Ascending aorta (tissue), 2 donors: Measurements from ENCODE around the gene DLX6. TPM values are rescaled to one million over a fixed set of nuclear protein-coding genes. Genes with fewer than 3 reads are reported as not detected.
"Not testable (repeated sequence)": the region's sequence is repeated elsewhere in the genome, so short reads cannot be mapped to it uniquely, and the experiment has no call there.

Experiments used
- DNase-seq, 2 donors: peaks; one replicate each; pipeline ENCODE4 v3.0.0-alpha.2; 2019; ENCODE audit warnings: low spot score in 2 of 2
- H3K27ac ChIP-seq, 2 donors: fragments of 200-600 bp; sonication (generic); one replicate each; pipeline ENCODE4 v1.5.1; 2016 to 2017; ENCODE audit warnings: mild to moderate bottlenecking in 1 of 2
- H3K27me3 ChIP-seq: fragments of 200-600 bp; sonication (generic); one replicate; pipeline ENCODE4 v1.5.1; 2017
- H3K36me3 ChIP-seq, 2 donors: fragments of 200-600 bp; sonication (generic); one replicate each; pipeline ENCODE4 v1.5.1; 2016
- H3K4me1 ChIP-seq, 2 donors: fragments of 200-600 bp; sonication (generic); one replicate each; pipeline ENCODE4 v1.5.1; 2016 to 2017; ENCODE audit warnings: mild to moderate bottlenecking in 1 of 2
- H3K4me3 ChIP-seq, 2 donors: fragments of 200-600 bp; sonication (generic); one replicate each; pipeline ENCODE4 v1.5.1; 2016 to 2017; ENCODE audit warnings: mild to moderate bottlenecking in 1 of 2
- H3K9me3 ChIP-seq, 2 donors: fragments of 200-600 bp; sonication (generic); one replicate each; pipeline ENCODE4 v1.5.1; 2016
- intact Hi-C: fragments of 100-400 bp; cut with DNase I; formaldehyde crosslinking; loops from one replicate; pipeline ENCODE4 v1.15.1; 2023
- total RNA-seq: library from RNA; depleted of rRNA; stranded (reverse); fragments of >200 nt; gene quantifications from one replicate; pipeline ENCODE4 v1.1.0, GENCODE V29; 2016
- TF ChIP-seq, protein P1 (sequence below), 3 experiments: fragments of 200-600 bp in 2 of 3; fragments of 450-650 bp in 1 of 3; sonication (generic) in 2 of 3; IDR thresholded peaks; one replicate each; pipeline ENCODE4 v1.5.1; 2016 to 2019; ENCODE audit warnings: antibody characterized with exemption in 3 of 3, mild to moderate bottlenecking in 1 of 3, moderate library complexity in 1 of 3

The DLX6 gene
- total RNA-seq, 1 donor from 2014 or later: not detected

DNA sequence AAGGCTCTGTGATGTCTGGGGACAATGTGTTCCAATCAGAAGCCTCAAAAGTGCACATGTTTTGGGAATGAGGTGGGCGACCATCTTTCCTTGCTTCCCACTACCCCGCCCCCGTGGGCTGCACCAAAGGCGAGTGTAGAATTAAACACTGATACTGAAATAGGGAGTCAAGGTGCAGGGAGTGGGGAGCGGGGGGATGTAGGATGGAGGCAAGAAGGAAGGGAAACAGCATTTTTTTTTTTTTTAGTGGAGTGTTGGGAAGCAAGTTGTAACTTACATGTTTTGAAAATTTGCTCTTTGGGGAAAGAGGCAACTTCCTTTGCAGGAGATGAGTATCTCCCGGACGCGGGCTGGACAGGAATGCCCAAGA, 19.8 kb downstream of the DLX6 start:
- Histone ChIP-seq H3K4me3 (peak overlapping the region in 1 of 2 donors; percentile 41), H3K27ac (no peak overlapping the region), H3K36me3 (no peaks in the 10 kb centered on the region), H3K9me3 (no peaks in the 10 kb centered on the region), H3K4me1 (peaks cover 13 to 16% of the 10 kb centered on the region in 2 donors), H3K27me3 (peaks cover 15% of the 10 kb centered on the region)
- DNase-seq: no peak
- TF ChIP-seq, protein P1, sequence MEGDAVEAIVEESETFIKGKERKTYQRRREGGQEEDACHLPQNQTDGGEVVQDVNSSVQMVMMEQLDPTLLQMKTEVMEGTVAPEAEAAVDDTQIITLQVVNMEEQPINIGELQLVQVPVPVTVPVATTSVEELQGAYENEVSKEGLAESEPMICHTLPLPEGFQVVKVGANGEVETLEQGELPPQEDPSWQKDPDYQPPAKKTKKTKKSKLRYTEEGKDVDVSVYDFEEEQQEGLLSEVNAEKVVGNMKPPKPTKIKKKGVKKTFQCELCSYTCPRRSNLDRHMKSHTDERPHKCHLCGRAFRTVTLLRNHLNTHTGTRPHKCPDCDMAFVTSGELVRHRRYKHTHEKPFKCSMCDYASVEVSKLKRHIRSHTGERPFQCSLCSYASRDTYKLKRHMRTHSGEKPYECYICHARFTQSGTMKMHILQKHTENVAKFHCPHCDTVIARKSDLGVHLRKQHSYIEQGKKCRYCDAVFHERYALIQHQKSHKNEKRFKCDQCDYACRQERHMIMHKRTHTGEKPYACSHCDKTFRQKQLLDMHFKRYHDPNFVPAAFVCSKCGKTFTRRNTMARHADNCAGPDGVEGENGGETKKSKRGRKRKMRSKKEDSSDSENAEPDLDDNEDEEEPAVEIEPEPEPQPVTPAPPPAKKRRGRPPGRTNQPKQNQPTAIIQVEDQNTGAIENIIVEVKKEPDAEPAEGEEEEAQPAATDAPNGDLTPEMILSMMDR (IDR thresholded peaks at IDR 0.05): no peak
- intact Hi-C loops: loop anchor here (10.0 kb wide), 4 partner anchors 320 to 1300 kb away; partner anchors contain the start of genes SEM1 and SLC25A13

GRCh38 chr7:97025983-97026714, 20.8 kb downstream of the DLX6 start:
- H3K9me3 ChIP-seq: no peaks in the 10 kb centered on the region
- H3K27me3 ChIP-seq: peaks cover 9% of the 10 kb centered on the region
- peak overlapping the region; percentile 6 to 64 for H3K4me3 ChIP-seq
- intact Hi-C loops: loop anchor here (2.0 to 10.0 kb wide), 5 partner anchors 321 to 1301 kb away; partner anchors contain the start of genes SEM1 and SLC25A13
- H3K4me1 ChIP-seq: peaks cover 13 to 16% of the 10 kb centered on the region in 2 donors
- H3K27ac ChIP-seq: no peak overlapping the region
- DNase-seq: no peak
- no peaks in the 10 kb centered on the region for H3K36me3 ChIP-seq
- TF ChIP-seq, protein P1 (IDR thresholded peaks at IDR 0.05): no peak

- no peaks in the 10 kb centered on the region for H3K9me3 ChIP-seq
- TF ChIP-seq, protein P1 (IDR thresholded peaks at IDR 0.05): no peak
- no peaks in the 10 kb centered on the region for H3K36me3 ChIP-seq
- DNase-seq: no peak
- peak overlapping the region; percentile 46 to 64 for H3K4me3 ChIP-seq
- intact Hi-C loops: loop anchor here (1.0 to 10.0 kb wide), 6 partner anchors 322 to 1302 kb away; partner anchors contain the start of genes SEM1 and SLC25A13
- H3K27me3 ChIP-seq: peaks cover 2% of the 10 kb centered on the region
- peaks cover 13 to 16% of the 10 kb centered on the region in 2 donors for H3K4me1 ChIP-seq
- no peak overlapping the region for H3K27ac ChIP-seq
Observed at GRCh38 chr7:97026715-97027426, 21.5 kb downstream of the DLX6 start.

DNA sequence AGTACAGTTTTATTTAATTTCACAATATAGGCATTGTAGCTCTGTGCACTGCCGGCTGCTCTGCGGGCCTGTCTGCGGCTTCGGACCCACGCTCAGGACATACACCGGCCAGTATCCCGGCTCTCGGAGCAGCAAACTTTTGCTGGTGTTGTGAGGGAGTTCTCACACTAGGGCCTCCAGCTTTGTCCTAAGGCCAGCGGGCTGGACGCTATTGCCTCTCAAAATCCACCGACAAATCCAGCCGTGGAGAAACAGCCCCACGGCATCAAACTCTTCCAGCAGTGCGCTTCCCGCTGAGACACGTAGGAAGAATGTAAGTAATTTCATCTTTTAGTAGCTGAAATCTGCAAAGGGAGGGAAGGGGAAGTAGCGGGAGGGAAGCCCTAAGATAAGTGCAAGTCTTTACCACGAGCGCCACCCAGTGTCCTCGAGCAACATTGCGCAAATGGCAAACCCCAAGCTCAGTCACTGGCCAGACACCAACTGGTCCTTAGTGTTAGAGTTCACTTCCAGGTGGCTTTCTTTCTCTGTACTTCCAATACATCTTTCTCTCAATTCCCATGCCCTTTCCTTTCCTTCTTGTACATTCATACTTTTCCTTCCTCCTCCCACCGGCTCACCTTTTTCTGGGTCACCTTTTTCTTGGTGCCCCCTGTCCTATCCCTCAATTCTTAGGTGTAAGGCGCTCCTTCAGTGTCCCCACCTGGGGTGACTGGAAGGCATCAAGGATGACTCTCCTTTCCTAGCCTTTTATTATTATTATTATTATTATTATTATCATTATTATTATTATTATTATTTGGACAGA, 22.3 kb downstream of the DLX6 start:
- no peaks in the 10 kb centered on the region for H3K36me3 ChIP-seq
- no peaks in the 10 kb centered on the region for H3K27me3 ChIP-seq
- H3K9me3 ChIP-seq: no peaks in the 10 kb centered on the region
- peak in 1 of 2 donors; percentile 84 for DNase-seq
- intact Hi-C loops: loop anchor here (1.0 to 10.0 kb wide), 6 partner anchors 323 to 1303 kb away; partner anchors contain the start of genes SEM1 and SLC25A13
- no peak overlapping the region for H3K27ac ChIP-seq
- H3K4me1 ChIP-seq: peaks cover 13 to 16% of the 10 kb centered on the region in 2 donors
- TF ChIP-seq, protein P1 (IDR thresholded peaks at IDR 0.05): peak; percentile 69 to 86 (median 81)
- H3K4me3 ChIP-seq: peak overlapping the region; percentile 46 to 64

DNA sequence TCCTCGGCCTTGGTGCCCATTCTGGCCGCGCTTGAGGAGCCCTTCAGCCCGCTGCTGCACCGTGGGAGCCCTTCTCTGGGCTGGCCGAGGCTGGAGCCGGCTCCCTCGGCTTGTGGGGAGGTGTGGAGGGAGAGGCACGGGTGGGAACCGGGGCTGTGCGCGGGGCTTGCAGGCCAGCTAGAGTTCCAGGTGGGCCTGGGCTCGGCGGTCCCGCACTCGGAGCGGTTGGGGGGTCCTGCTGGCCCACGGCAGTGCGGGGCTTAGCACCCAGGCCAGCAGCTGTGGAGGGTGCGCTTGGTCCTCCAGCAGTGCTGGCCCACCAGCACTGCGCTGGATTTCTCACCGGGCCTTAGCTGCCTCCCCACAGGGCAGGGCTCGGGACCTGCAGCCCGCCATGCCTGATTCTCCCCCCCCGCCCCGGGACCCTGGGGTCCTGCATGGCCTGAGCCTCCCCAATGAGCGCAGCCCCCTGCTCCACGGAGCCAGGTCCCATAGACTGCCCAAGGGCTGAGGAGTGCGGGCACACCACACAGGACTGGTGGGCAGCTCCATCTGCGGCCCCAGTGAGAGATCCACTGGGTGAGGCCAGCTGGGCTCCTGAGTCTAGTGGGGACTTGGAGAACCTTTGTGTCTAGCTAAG, 29.0 kb downstream of the DLX6 start:
- H3K9me3 ChIP-seq, DNase-seq, intact Hi-C loops, H3K4me3 ChIP-seq, H3K4me1 ChIP-seq, H3K36me3 ChIP-seq, H3K27ac ChIP-seq, H3K27me3 ChIP-seq: not testable (repeated sequence)
